BE2C (cell line): ENCODE data around the gene NT5DC4.

ENCODE experiments used
- DNase-seq: peaks from one replicate; pipeline ENCODE4 v3.0.0-alpha.2; 2020
- H3K27me3 ChIP-seq: fragments of 250-450 bp; sonication (Bioruptor Pico); 2 replicates; pipeline ENCODE4 v1.5.1; 2020; ENCODE audit warnings: mild to moderate bottlenecking
- H3K36me3 ChIP-seq: fragments of 250-450 bp; sonication (Bioruptor Pico); 2 replicates; pipeline ENCODE4 v1.5.1; 2020; ENCODE audit warnings: mild to moderate bottlenecking
- H3K4me1 ChIP-seq: fragments of 250-450 bp; sonication (Bioruptor Pico); 2 replicates; pipeline ENCODE4 v1.5.1; 2020
- H3K4me3 ChIP-seq: 2 replicates; pipeline ENCODE4 v1.5.1; 2011; ENCODE audit warnings: low read depth, low read length
- H3K9me3 ChIP-seq: fragments of 250-450 bp; sonication (Bioruptor Pico); 2 replicates; pipeline ENCODE4 v1.5.1; 2020
- CTCF ChIP-seq: IDR thresholded peaks from 2 replicates; pipeline ENCODE4 v1.5.1; 2012; ENCODE audit warnings: mild to moderate bottlenecking, low read depth, low read length

Gene NT5DC4

GRCh38 chr2:112777036-112777435 lies 56.2 kb downstream of the NT5DC4 start:
- Histone ChIP-seq H3K4me1 (no peaks in the 10 kb centered on the region), H3K9me3 (no peaks in the 10 kb centered on the region), H3K27me3 (no peaks in the 10 kb centered on the region), H3K4me3 (no peak overlapping the region), H3K36me3 (no peaks in the 10 kb centered on the region)
- no peak for TF ChIP-seq CTCF
- no peak for DNase-seq

- H3K27me3 ChIP-seq, result no peaks in the 10 kb centered on the region
- TF ChIP-seq CTCF, result no peak
Observed at GRCh38 chr2:112779598-112779997, 58.8 kb downstream of the NT5DC4 start.

GRCh38 chr2:112782234-112782799 lies 61.5 kb downstream of the NT5DC4 start:
- Histone ChIP-seq H3K4me3 (no peak overlapping the region), H3K27me3 (no peaks in the 10 kb centered on the region), H3K9me3 (no peaks in the 10 kb centered on the region), H3K36me3 (no peaks in the 10 kb centered on the region), H3K4me1 (no peaks in the 10 kb centered on the region)
- no peak for TF ChIP-seq CTCF
- DNase-seq, result no peak

More at GRCh38 chr2:112779598-112779997, 58.8 kb downstream of the NT5DC4 start:
- DNase-seq, result no peak
- H3K4me1 ChIP-seq, result no peaks in the 10 kb centered on the region
- no peak overlapping the region for H3K4me3 ChIP-seq
- H3K9me3 ChIP-seq, result no peaks in the 10 kb centered on the region
- no peaks in the 10 kb centered on the region for H3K36me3 ChIP-seq

GRCh38 chr2:112783187-112783714 lies 62.4 kb downstream of the NT5DC4 start:
- no peaks in the 10 kb centered on the region for H3K36me3 ChIP-seq
- TF ChIP-seq CTCF, result no peak
- H3K27me3 ChIP-seq, result no peaks in the 10 kb centered on the region
- no peaks in the 10 kb centered on the region for H3K4me1 ChIP-seq
- H3K9me3 ChIP-seq, result no peaks in the 10 kb centered on the region
- DNase-seq, result no peak
- no peak overlapping the region for H3K4me3 ChIP-seq

- no peak for TF ChIP-seq CTCF
- H3K4me3 ChIP-seq, result no peak within 1 kb of the TSS
- DNase-seq, result no peak
- H3K36me3 ChIP-seq, result no peaks in the 10 kb centered on the region
- no peaks in the 10 kb centered on the region for H3K9me3 ChIP-seq
- H3K4me1 ChIP-seq, result no peaks in the 10 kb centered on the region
- H3K27me3 ChIP-seq, result no peaks in the 10 kb centered on the region
Observed at GRCh38 chr2:112784199-112785189, 63.7 kb downstream of the NT5DC4 start, which contains the start of gene IL1A. TSS of gene IL1A (minus strand) at chr2:112784493. CDS start at chr2:112783770, 723 bp downstream.
